IPS DF 4.7 (cell line): ENCODE results near the gene DGKD.

Source experiments
- DNase-seq: peaks from one replicate; pipeline ENCODE4 v3.0.0-alpha.2; 2013; ENCODE audit warnings: low spot score; ENCODE audit errors: extremely low read depth

DGKD gene

GRCh38 chr2:233457356-233457755, 103.1 kb downstream of the DGKD start:
- no peak for DNase-seq

- no peak for DNase-seq
These were observed 103.8 kb downstream of the DGKD start for GRCh38 chr2:233458031-233458610.

GRCh38 chr2:233458826-233459225, 104.5 kb downstream of the DGKD start:
- no peak for DNase-seq

GRCh38 chr2:233459426-233459825, 105.1 kb downstream of the DGKD start:
- DNase-seq = no peak

- no peak for DNase-seq
These were observed 106.6 kb downstream of the DGKD start for GRCh38 chr2:233460726-233461441.

GRCh38 chr2:233461481-233461891, 107.2 kb downstream of the DGKD start:
- no peak for DNase-seq

GRCh38 chr2:233462202-233462785, 108.0 kb downstream of the DGKD start:
- DNase-seq = no peak

- no peak for DNase-seq
These were observed 108.7 kb downstream of the DGKD start for GRCh38 chr2:233462826-233463470.

GRCh38 chr2:233463586-233463985, 109.3 kb downstream of the DGKD start:
- DNase-seq = no peak

- no peak for DNase-seq
These were observed 109.8 kb downstream of the DGKD start for GRCh38 chr2:233464056-233464455.

GRCh38 chr2:233464531-233465240, 110.4 kb downstream of the DGKD start:
- no peak for DNase-seq

- DNase-seq = no peak
These were observed 112.8 kb downstream of the DGKD start for GRCh38 chr2:233466991-233467603.

GRCh38 chr2:233468047-233468740, 113.9 kb downstream of the DGKD start:
- no peak for DNase-seq

- no peak for DNase-seq
These were observed 114.4 kb downstream of the DGKD start for GRCh38 chr2:233468741-233469110.

GRCh38 chr2:233469261-233470010, 115.1 kb downstream of the DGKD start:
- DNase-seq = no peak

GRCh38 chr2:233470011-233470687, 115.9 kb downstream of the DGKD start:
- no peak for DNase-seq

GRCh38 chr2:233470839-233471238, 116.5 kb downstream of the DGKD start:
- DNase-seq = no peak

- DNase-seq = no peak
These were observed 117.2 kb downstream of the DGKD start for GRCh38 chr2:233471291-233472035.

- no peak for DNase-seq
These were observed 119.1 kb downstream of the DGKD start for GRCh38 chr2:233473386-233473791.
